ENCODE results near the gene MBD3L2. TPM values are rescaled to one million over a fixed set of nuclear protein-coding genes. Genes with fewer than 3 reads are reported as not detected.

Gene MBD3L2
- total and polyA plus RNA-seq, 9 of the 15 experiments (the other 6 are each of a cell fraction or from before 2014, with no cell fraction given): not detected

GRCh38 chr19:7069042-7069903 is 20.2 kb downstream of the MBD3L2 start, which contains the start of gene ZNF557 (continued):
- TF ChIP-seq TGIF2 (CRISPR knock-in tag; IDR thresholded peaks at IDR 0.05): no peak
- TF ChIP-seq DPF2 (IDR thresholded peaks at IDR 0.05): 0 out of 2 replicates have a peak, but pooled peaks have one; percentile 24
- TF ChIP-seq ZNF76 (CRISPR knock-in tag; IDR thresholded peaks at IDR 0.05; ENCODE audit: borderline replicate concordance): no peak
- TF ChIP-seq ARID4B (CRISPR knock-in tag; IDR thresholded peaks at IDR 0.05): peak; percentile 70
- TF ChIP-seq RUNX1 (IDR thresholded peaks at IDR 0.05; ENCODE audit: low read depth): no peak
- TF ChIP-seq, protein P1, sequence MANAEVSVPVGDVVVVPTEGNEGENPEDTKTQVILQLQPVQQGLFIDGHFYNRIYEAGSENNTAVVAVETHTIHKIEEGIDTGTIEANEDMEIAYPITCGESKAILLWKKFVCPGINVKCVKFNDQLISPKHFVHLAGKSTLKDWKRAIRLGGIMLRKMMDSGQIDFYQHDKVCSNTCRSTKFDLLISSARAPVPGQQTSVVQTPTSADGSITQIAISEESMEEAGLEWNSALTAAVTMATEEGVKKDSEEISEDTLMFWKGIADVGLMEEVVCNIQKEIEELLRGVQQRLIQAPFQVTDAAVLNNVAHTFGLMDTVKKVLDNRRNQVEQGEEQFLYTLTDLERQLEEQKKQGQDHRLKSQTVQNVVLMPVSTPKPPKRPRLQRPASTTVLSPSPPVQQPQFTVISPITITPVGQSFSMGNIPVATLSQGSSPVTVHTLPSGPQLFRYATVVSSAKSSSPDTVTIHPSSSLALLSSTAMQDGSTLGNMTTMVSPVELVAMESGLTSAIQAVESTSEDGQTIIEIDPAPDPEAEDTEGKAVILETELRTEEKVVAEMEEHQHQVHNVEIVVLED (CRISPR knock-in tag; IDR thresholded peaks at IDR 0.05): no peak
- no peak for TF ChIP-seq ZNF212 (CRISPR knock-in tag; IDR thresholded peaks at IDR 0.05)
- TF ChIP-seq NFE2L1 (tag; IDR thresholded peaks at IDR 0.05; ENCODE audit: borderline replicate concordance, low read depth): no peak
- TF ChIP-seq CBFA2T3 (IDR thresholded peaks at IDR 0.05): no peak
- TF ChIP-seq L3MBTL2 (IDR thresholded peaks at IDR 0.05): 0 out of 2 replicates have a peak, but pooled peaks have one; percentile 32
- TF ChIP-seq COPS2 (conservative IDR thresholded peaks at IDR 0.05): no peak
- TF ChIP-seq, protein P2, sequence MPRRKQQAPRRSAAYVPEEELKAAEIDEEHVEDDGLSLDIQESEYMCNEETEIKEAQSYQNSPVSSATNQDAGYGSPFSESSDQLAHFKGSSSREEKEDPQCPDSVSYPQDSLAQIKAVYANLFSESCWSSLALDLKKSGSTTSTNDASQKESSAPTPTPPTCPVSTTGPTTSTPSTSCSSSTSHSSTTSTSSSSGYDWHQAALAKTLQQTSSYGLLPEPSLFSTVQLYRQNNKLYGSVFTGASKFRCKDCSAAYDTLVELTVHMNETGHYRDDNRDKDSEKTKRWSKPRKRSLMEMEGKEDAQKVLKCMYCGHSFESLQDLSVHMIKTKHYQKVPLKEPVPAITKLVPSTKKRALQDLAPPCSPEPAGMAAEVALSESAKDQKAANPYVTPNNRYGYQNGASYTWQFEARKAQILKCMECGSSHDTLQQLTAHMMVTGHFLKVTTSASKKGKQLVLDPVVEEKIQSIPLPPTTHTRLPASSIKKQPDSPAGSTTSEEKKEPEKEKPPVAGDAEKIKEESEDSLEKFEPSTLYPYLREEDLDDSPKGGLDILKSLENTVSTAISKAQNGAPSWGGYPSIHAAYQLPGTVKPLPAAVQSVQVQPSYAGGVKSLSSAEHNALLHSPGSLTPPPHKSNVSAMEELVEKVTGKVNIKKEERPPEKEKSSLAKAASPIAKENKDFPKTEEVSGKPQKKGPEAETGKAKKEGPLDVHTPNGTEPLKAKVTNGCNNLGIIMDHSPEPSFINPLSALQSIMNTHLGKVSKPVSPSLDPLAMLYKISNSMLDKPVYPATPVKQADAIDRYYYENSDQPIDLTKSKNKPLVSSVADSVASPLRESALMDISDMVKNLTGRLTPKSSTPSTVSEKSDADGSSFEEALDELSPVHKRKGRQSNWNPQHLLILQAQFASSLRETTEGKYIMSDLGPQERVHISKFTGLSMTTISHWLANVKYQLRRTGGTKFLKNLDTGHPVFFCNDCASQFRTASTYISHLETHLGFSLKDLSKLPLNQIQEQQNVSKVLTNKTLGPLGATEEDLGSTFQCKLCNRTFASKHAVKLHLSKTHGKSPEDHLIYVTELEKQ (CRISPR knock-in tag; IDR thresholded peaks at IDR 0.05): no peak
- peak; percentile 96 for TF ChIP-seq ELF1 (tag; IDR thresholded peaks at IDR 0.05)
- TF ChIP-seq, protein P3, sequence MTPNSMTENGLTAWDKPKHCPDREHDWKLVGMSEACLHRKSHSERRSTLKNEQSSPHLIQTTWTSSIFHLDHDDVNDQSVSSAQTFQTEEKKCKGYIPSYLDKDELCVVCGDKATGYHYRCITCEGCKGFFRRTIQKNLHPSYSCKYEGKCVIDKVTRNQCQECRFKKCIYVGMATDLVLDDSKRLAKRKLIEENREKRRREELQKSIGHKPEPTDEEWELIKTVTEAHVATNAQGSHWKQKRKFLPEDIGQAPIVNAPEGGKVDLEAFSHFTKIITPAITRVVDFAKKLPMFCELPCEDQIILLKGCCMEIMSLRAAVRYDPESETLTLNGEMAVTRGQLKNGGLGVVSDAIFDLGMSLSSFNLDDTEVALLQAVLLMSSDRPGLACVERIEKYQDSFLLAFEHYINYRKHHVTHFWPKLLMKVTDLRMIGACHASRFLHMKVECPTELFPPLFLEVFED (CRISPR knock-in tag; conservative IDR thresholded peaks at IDR 0.05): 0 out of 2 replicates have a peak, but pooled peaks have one; percentile 76
- no peak for TF ChIP-seq U2AF1 (optimal IDR thresholded peaks at IDR 0.05; ENCODE audit: low read depth, low read length)
- no peak for TF ChIP-seq PHTF2 (CRISPR knock-in tag; IDR thresholded peaks at IDR 0.05)
- TF ChIP-seq POU5F1 (IDR thresholded peaks at IDR 0.05; ENCODE audit: borderline replicate concordance, low read depth, low read length, partially characterized antibody): no peak
